ENCODE data around the gene ZNF184.

The ZNF184 gene

GRCh38 chr6:27479319-27480182 lies 6.6 kb upstream of the ZNF184 start:
- peak in 57 of 58 donors; percentile 14 to 92 (median 62) for DNase-seq

GRCh38 chr6:27478706-27479318 lies 5.9 kb upstream of the ZNF184 start:
- DNase-seq: peak; percentile 19 to 93 (median 81)

GRCh38 chr6:27478141-27478705 lies 5.3 kb upstream of the ZNF184 start:
- DNase-seq: peak in 3 of 58 donors; percentile 34 to 42 (median 41)

GRCh38 chr6:27477318-27478013 lies 4.6 kb upstream of the ZNF184 start:
- DNase-seq: no peak

GRCh38 chr6:27476090-27476489 lies 3.2 kb upstream of the ZNF184 start:
- DNase-seq: no peak

GRCh38 chr6:27474672-27475071 lies 1.8 kb upstream of the ZNF184 start:
- no peak for DNase-seq

- no peak for DNase-seq
These were observed 1.2 kb upstream of the ZNF184 start for GRCh38 chr6:27474172-27474465.

GRCh38 chr6:27472182-27472616 lies 706 bp downstream of the ZNF184 start:
- peak in 41 of 58 donors; percentile 13 to 80 (median 48) for DNase-seq

GRCh38 chr6:27471365-27472115 lies 1.4 kb downstream of the ZNF184 start:
- no peak for DNase-seq

GRCh38 chr6:27470023-27470422 lies 2.9 kb downstream of the ZNF184 start:
- DNase-seq: no peak

- DNase-seq: no peak
These were observed 4.6 kb downstream of the ZNF184 start for GRCh38 chr6:27468334-27468733.

- no peak for DNase-seq
These were observed 20.4 kb downstream of the ZNF184 start for GRCh38 chr6:27452496-27452897.

- no peak for DNase-seq
These were observed 21.1 kb downstream of the ZNF184 start for GRCh38 chr6:27451660-27452390.

GRCh38 chr6:27448456-27448855 lies 24.4 kb downstream of the ZNF184 start:
- no peak for DNase-seq

- DNase-seq: peak in 2 of 58 donors; percentile 2 to 15
These were observed 30.0 kb downstream of the ZNF184 start for GRCh38 chr6:27442932-27443331.

GRCh38 chr6:27441001-27441400 lies 31.9 kb downstream of the ZNF184 start:
- DNase-seq: no peak

GRCh38 chr6:27439371-27439770 lies 33.5 kb downstream of the ZNF184 start:
- no peak for DNase-seq

- DNase-seq: no peak
These were observed 39.2 kb downstream of the ZNF184 start for GRCh38 chr6:27433714-27434113.

- no peak for DNase-seq
These were observed 43.9 kb downstream of the ZNF184 start for GRCh38 chr6:27428966-27429365.

- DNase-seq: no peak
These were observed 44.4 kb downstream of the ZNF184 start for GRCh38 chr6:27428502-27428901.

Data from anterior cingulate cortex (tissue), 58 donors.